ENCODE data around the gene USP19.

DNA sequence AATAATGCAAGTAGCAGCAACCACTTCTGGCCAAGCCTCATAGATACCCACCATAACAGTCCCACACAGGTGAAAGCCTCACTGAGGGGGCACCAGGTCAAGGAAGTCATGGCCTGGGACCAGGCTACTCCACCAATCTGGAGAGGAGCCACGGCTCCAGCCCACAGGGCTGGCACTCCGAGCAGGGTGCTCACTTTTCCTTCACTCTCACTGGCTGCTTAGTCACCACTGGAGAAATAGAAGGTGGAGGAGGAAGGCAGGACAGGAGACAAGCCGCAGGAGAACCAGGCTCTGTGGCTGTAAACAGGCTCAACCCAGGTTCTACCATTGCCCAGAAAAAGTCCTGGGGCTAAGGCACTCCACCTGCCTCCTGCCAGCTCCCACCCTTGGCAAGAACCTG lies 1.2 kb downstream of the USP19 start:
- TF ChIP-seq MAZ (IDR thresholded peaks at IDR 0.05; ENCODE audit: borderline replicate concordance, low read depth, low read length) = no peak
- TF ChIP-seq, protein P1, sequence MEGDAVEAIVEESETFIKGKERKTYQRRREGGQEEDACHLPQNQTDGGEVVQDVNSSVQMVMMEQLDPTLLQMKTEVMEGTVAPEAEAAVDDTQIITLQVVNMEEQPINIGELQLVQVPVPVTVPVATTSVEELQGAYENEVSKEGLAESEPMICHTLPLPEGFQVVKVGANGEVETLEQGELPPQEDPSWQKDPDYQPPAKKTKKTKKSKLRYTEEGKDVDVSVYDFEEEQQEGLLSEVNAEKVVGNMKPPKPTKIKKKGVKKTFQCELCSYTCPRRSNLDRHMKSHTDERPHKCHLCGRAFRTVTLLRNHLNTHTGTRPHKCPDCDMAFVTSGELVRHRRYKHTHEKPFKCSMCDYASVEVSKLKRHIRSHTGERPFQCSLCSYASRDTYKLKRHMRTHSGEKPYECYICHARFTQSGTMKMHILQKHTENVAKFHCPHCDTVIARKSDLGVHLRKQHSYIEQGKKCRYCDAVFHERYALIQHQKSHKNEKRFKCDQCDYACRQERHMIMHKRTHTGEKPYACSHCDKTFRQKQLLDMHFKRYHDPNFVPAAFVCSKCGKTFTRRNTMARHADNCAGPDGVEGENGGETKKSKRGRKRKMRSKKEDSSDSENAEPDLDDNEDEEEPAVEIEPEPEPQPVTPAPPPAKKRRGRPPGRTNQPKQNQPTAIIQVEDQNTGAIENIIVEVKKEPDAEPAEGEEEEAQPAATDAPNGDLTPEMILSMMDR (conservative IDR thresholded peaks at IDR 0.05; ENCODE audit: low read depth, low read length) = no peak
- TF ChIP-seq POLR2A (IDR thresholded peaks at IDR 0.05; ENCODE audit: low read depth, low read length) = no peak
- TF ChIP-seq FOS (IDR thresholded peaks at IDR 0.05; ENCODE audit: low read depth, low read length) = no peak
- TF ChIP-seq, protein P2, sequence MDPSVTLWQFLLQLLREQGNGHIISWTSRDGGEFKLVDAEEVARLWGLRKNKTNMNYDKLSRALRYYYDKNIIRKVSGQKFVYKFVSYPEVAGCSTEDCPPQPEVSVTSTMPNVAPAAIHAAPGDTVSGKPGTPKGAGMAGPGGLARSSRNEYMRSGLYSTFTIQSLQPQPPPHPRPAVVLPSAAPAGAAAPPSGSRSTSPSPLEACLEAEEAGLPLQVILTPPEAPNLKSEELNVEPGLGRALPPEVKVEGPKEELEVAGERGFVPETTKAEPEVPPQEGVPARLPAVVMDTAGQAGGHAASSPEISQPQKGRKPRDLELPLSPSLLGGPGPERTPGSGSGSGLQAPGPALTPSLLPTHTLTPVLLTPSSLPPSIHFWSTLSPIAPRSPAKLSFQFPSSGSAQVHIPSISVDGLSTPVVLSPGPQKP (IDR thresholded peaks at IDR 0.05; ENCODE audit: borderline replicate concordance, low read depth, low read length) = no peak
- no peak for TF ChIP-seq CHD1 (IDR thresholded peaks at IDR 0.05; ENCODE audit: low read depth, low read length)
- TF ChIP-seq RCOR1 (IDR thresholded peaks at IDR 0.05; ENCODE audit: insufficient replicate concordance, low read length) = no peak
- no peak for TF ChIP-seq RAD21 (IDR thresholded peaks at IDR 0.05; ENCODE audit: low read length)
- TF ChIP-seq BHLHE40 (IDR thresholded peaks at IDR 0.05; ENCODE audit: low read depth, low read length) = no peak

Data from IMR-90 (cell line).